Measurements from ENCODE around the gene TECPR2. TPM values are rescaled to one million over a fixed set of nuclear protein-coding genes. Genes with fewer than 3 reads are reported as not detected.

TECPR2 gene
- total and polyA plus RNA-seq, 2 of the 13 experiments (the other 11 are each of a cell fraction or from before 2014, with no cell fraction given) = 3.5 to 5.7 TPM

- 0 out of 2 replicates have a peak, but pooled peaks have one; percentile 24 for TF ChIP-seq MAX (IDR thresholded peaks at IDR 0.05)
- no peak for TF ChIP-seq GTF2F1 (IDR thresholded peaks at IDR 0.05; ENCODE audit: low read length)
- TF ChIP-seq SRY (CRISPR knock-in tag; IDR thresholded peaks at IDR 0.05) = no peak
- no peak for TF ChIP-seq NFKBIZ (CRISPR knock-in tag; IDR thresholded peaks at IDR 0.05)
- TF ChIP-seq MED8 (CRISPR knock-in tag; IDR thresholded peaks at IDR 0.05; ENCODE audit: insufficient replicate concordance) = no peak
- peak; percentile 42; the same call in 1 of the 2 replicates for TF ChIP-seq RCOR2 (CRISPR knock-in tag; IDR thresholded peaks at IDR 0.05)
- TF ChIP-seq MAZ (IDR thresholded peaks at IDR 0.05; ENCODE audit: borderline replicate concordance, low read depth, low read length) = no peak
- no peak for TF ChIP-seq MAZ (CRISPR knock-in tag; IDR thresholded peaks at IDR 0.05; ENCODE audit: low read depth)
- TF ChIP-seq ZNF318 (CRISPR knock-in tag; IDR thresholded peaks at IDR 0.05) = no peak
- no peak for TF ChIP-seq GLMP (CRISPR knock-in tag; IDR thresholded peaks at IDR 0.05; ENCODE audit: borderline replicate concordance)
- TF ChIP-seq SKIL (CRISPR knock-in tag; IDR thresholded peaks at IDR 0.05; ENCODE audit: borderline replicate concordance) = no peak
- no peak for TF ChIP-seq KAT7 (CRISPR knock-in tag; IDR thresholded peaks at IDR 0.05; ENCODE audit: borderline replicate concordance)
- TF ChIP-seq KAT8 (CRISPR knock-in tag; IDR thresholded peaks at IDR 0.05) = no peak
- TF ChIP-seq ZNF501 (CRISPR knock-in tag; IDR thresholded peaks at IDR 0.05) = peak; percentile 26; the same call in 1 of the 2 replicates
- no peak for TF ChIP-seq TRAFD1 (CRISPR knock-in tag; IDR thresholded peaks at IDR 0.05; ENCODE audit: borderline replicate concordance)
- TF ChIP-seq NR2F1 (CRISPR knock-in tag; IDR thresholded peaks at IDR 0.05) = 0 out of 4 replicates have a peak, but pooled peaks of 1 of the 2 experiments have one; percentile 28
Observed at GRCh38 chr14:102464846-102465341, 102.2 kb downstream of the TECPR2 start (continued).
